Omental fat pad (tissue), 4 donors: ENCODE measurements around the gene GOT2. TPM values are rescaled to one million over a fixed set of nuclear protein-coding genes. Genes with fewer than 3 reads are reported as not detected.

Experiments
- ATAC-seq: fragments of 150-250 bp; one replicate; pipeline ENCODE4 v1.9.1; 2016; ENCODE audit warnings: mild to moderate bottlenecking, moderate library complexity; ENCODE audit not compliant: low FRiP score
- DNase-seq: peaks from one replicate; pipeline ENCODE4 v3.0.0-alpha.2; 2019; ENCODE audit warnings: low spot score
- CTCF ChIP-seq, 3 donors: fragments of 450-650 bp; IDR thresholded peaks; one replicate each; pipeline ENCODE4 v1.5.1; 2016 to 2017; ENCODE audit warnings: antibody characterized with exemption in 3 of 3, mild to moderate bottlenecking in 3 of 3, moderate library complexity in 2 of 3
- total RNA-seq, 4 donors: library from RNA; depleted of rRNA; stranded (reverse); fragments of >200 nt; gene quantifications; one replicate each; pipeline ENCODE4 v1.1.0, GENCODE V29; 2016

The GOT2 gene
- total RNA-seq, 4 donors from 2014 or later: 20.6 to 30.7 (median 27.4) TPM

- peak; percentile 32 for ATAC-seq
- TF ChIP-seq CTCF (IDR thresholded peaks at IDR 0.05): no peak
- no peak for DNase-seq
These were observed 857 bp downstream of the GOT2 start for GRCh38 chr16:58733248-58733670.

- no peak for TF ChIP-seq CTCF (IDR thresholded peaks at IDR 0.05)
- DNase-seq (no peak), ATAC-seq (no peak)
These were observed 1.4 kb downstream of the GOT2 start for GRCh38 chr16:58732545-58733247.

DNA sequence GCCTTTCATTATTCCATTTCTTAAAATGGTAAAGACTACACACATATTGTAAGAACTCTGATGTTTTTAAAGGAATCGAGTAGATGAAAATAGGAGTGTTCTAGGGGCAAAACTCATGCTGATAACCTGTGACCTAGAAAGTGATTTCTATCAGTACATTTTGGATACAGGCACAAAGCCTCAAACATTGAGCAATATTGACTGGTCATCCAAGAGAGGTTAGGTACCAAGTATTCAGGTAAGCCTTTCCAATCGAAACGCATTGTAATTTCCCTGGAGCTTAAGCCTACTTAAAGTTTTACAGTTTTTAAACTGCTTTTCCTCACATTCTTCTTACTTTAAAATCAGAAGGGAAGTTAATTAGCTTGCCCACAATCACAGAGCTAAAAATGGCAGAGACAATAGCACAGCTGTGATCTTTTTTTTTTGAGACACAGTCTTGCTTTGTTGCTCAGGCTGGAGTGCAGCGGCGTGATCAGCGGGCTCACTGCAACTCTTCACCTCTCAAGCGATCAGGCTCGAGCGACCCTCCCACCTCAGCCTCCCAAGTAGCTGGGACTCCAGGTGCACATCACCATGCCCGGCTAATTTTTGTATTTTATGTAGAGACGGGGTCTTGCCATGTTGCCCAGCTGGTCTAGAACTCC lies 3.3 kb downstream of the GOT2 start:
- ATAC-seq: no peak
- no peak for TF ChIP-seq CTCF (IDR thresholded peaks at IDR 0.05)
- DNase-seq: no peak

DNA sequence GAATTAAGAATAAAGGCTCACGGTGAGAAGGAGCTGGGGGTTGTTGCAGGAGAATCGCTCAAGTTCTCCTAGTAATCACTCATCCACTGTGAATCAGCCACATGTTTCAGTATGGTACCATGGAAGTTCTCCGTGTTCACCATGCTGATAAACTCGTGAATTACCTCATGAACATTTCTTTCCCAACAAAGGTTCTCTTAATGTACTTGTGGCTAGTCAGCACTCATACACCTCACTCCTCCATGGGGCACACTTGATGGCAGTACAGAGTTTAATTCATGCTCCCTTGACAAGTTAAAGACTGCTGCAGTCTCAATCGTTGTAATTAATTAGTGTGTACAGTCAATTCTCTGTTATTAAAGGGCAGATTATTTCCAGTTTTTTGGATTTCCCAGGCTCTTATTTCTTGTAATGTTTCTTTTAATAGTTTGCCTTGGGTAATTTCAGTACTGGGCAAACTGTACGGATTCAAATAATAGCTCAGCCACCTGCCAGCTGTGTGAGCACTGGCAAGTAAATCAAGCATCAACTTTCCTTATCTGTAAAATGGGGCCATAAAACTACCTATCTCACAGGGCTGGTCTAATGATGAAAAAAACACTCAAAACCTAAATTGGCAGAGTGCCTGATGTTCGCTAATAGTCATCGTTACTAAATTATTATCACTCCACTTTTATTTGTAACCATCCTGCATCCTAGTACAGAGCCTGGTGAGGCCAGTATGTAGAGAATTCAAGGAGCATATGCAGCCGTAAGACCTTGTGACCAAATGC lies 6.1 kb downstream of the GOT2 start:
- no peak for ATAC-seq
- TF ChIP-seq CTCF (IDR thresholded peaks at IDR 0.05): no peak
- DNase-seq: no peak

DNA sequence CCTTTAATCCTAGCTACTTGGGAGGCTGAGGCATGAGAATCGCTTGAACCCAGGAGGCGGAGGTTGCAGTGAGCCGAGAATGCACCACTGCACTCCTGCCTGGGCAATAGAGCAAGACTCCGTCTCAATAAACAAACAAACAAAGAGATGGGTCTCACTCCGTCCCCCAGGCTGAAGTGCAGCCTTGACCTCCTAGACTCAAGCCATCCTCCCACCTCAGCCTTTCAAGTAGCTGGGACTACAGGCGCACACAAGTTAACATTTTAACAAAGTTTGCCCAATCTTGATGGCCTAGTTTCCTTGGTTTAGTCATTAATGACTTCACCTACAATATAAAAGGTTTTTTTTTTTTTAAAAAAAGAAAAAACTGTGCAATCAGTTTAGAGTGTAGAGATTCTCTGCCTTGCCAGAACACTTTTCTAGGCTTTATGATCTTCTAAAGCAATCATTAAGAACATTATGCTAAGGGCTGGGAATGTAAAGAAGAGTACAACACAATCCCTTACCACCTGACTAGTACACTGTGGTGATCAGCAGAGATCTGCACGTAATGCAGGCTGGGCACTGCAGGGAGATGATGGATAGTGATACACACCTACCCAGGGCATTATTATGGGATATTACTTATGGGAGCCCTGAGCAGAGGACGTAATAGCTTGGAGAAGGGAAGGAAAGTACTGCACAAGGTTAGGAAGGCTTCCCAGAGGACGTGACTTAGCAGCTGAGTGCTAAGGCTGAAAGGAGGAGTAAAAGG lies 6.9 kb downstream of the GOT2 start:
- no peak for TF ChIP-seq CTCF (IDR thresholded peaks at IDR 0.05)
- ATAC-seq: no peak
- no peak for DNase-seq

DNA sequence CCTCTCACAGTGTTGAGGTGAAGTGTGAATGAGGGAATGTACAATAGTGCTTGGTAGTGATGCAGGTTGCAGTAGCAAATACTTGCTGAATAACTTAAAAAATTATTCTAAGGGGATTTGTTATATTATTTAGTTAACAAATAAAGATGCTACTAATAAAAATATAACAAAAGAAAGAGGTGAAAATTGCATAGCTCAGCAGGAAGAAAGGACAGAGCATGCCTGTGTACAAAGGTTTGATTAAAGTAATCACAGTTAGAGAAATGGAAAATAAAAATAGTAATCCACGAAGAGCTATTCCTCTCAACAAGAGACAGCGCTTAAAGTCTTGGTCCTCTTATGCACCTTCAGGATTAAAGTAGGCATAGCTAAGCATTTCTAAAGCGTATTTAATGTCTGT lies 11.0 kb downstream of the GOT2 start:
- ATAC-seq (no peak), DNase-seq (no peak)
- no peak for TF ChIP-seq CTCF (IDR thresholded peaks at IDR 0.05)
